ENCODE data around the gene PDSS2.

PDSS2 gene

GRCh38 chr6:107103082-107103481 is 356.3 kb downstream of the PDSS2 start:
- no peak overlapping the region for H3K9ac ChIP-seq (ENCODE audit: low read length)
- H3K27ac ChIP-seq (ENCODE audit: low read depth, low read length) = no peak overlapping the region
- H3K4me1 ChIP-seq (ENCODE audit: control insufficient read depth, insufficient read depth, low read length) = no peaks in the 10 kb centered on the region
- H3K27me3 ChIP-seq (ENCODE audit: control insufficient read depth, insufficient read depth, low read length) = no peaks in the 10 kb centered on the region
- no peak overlapping the region for H3K4me3 ChIP-seq (ENCODE audit: low read length)
- H3K36me3 ChIP-seq (ENCODE audit: control insufficient read depth, insufficient read depth, low read length) = no peaks in the 10 kb centered on the region
